CMK (cell line): ENCODE results near the gene CUL5.

Experiments used
- DNase-seq: peaks from one replicate; pipeline ENCODE4 v3.0.0-alpha.2; 2010; ENCODE audit warnings: low read depth

Gene CUL5

DNA sequence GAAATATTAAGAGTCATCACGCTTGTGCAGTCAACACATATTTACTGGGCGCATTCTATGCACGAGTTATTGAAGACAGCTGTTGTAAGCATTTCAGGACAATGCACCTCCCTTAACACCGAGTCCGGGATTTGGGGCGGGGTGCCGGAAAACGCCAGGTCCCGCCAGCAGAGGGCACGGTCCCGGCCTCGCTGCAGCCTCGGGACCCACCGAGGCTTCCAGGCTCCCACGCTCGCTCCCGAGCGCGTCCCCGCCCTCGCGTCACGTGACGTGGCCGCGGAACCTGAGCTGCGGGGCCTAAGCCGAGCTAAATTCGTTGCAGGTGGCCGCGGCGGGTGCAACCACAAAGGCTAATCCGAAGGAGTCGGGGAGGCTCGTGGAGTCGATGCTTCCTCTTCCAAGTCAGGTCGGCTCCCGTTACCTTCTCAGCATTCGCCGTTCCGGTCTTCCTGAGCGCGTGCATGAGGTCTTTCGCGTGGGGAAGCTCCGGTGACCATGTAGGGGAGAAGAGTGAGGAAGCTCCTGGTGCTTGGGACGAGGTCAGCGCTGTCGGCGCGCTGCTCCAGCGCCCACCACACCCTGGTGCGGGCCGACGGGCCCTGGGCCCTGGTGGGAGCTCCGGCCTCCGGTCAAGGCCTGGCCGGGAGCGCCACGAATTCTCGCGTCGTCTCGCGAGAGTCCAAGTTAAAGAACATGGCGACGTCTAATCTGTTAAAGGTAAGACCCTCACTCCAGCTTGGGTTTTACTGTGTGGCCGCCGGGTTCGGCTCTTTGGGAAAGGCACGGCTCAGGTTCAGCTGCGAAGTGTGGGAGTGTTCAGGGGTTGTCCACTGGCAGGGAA, at the start of gene CUL5:
Gene CUL5 (plus strand): TSS at position 243 of the 841 bp plus-strand sequence. CDS start 451 bp downstream, at position 694.
- DNase-seq = peak; percentile 89

DNA sequence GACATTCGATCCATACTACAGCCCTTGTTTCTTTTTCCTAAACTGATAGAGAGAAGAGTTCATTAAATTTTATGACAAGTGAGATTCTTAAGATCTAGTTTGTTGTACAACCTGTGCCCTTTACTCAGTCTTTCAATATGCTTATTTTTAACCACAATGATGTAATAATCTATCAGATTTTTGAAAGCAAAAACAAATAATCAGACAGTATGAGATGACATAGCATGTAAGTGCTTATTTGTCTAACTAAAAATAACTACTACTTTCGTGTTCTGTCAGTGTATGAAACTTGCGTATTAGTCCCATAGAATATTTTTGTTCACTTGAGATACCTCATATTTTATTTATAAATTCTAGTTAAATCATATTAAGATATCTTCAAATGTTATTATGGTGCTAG, 47.2 kb upstream of the CUL5 start:
- DNase-seq = no peak

DNA sequence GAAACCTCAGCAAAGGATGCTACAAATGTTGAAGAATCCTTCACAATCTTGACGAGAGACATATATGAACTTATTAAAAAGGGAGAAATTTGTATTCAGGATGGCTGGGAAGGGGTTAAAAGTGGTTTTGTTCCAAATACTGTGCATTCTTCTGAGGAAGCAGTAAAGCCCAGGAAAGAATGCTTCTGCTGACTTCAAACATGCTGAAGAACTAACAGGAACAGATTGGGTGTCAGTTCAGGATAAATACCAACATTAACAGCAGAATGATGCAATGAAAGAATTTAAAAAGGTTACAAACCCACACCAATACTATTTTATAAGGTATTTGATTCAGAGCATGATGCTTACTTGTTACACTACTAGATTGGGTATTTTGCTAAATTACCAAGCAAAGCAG, 46.5 kb upstream of the CUL5 start:
- DNase-seq = no peak

DNA sequence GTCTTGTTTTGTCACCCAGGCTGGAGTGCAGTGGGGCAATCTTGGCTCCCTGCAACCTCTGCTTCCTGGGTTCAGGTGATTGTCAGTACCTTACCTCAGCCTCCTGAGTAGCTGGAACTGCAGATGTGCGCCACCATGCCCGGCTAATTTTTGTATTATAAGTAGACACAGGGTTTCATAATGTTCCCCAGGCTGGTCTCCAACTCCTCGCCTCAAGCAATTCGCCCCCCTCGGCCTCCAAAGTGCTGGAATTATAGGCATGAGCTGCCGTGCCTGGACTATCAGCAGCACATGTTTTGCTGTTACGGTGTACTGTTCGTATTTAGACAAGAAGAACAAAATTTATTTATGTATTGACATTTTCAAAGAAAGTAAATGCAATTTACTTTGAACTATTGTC, 45.6 kb upstream of the CUL5 start:
- DNase-seq = no peak

DNA sequence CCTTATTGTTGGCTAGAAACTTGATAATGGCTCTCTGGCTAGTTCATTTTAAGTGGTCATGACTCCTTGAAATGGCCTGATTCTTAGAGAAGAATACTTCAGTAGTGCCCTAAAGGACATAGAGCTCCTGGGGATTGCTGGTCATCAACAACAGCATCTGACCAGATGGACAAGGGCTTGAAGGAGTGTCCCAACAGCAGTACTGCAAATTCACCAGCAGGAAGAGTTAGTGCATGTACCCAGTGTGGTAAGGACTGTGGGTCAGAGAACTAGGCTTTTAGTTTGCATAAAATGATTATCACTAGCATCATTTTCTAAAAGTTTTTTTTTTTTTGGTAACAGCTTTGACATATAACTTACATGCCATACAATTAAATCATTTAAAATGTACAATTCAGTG, 39.5 kb upstream of the CUL5 start:
- no peak for DNase-seq

- no peak for DNase-seq
Measured at GRCh38 chr11:107970049-107970448, 38.6 kb upstream of the CUL5 start.

DNA sequence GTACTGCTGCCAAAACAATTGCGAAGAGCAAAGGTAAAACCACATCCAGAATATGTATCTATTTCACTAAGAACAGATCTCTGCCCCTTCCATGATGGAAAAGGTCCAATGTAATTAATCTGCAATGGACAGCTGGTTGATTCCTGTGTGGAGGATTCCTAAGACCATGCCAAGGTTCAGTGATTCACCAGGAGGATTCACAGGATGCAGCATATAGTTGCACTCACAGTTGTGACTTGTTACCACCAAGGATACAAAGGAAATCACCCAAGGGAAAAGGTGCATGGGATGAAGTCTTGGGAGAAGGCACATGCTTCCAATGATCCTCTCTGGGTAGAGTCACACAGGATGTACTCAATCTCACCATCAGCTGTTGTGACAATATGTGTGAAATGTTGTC, 35.1 kb upstream of the CUL5 start:
- no peak for DNase-seq

GRCh38 chr11:107988397-107989158, 20.1 kb upstream of the CUL5 start:
- DNase-seq = no peak

GRCh38 chr11:107991868-107992414, 16.8 kb upstream of the CUL5 start:
- DNase-seq = no peak

DNA sequence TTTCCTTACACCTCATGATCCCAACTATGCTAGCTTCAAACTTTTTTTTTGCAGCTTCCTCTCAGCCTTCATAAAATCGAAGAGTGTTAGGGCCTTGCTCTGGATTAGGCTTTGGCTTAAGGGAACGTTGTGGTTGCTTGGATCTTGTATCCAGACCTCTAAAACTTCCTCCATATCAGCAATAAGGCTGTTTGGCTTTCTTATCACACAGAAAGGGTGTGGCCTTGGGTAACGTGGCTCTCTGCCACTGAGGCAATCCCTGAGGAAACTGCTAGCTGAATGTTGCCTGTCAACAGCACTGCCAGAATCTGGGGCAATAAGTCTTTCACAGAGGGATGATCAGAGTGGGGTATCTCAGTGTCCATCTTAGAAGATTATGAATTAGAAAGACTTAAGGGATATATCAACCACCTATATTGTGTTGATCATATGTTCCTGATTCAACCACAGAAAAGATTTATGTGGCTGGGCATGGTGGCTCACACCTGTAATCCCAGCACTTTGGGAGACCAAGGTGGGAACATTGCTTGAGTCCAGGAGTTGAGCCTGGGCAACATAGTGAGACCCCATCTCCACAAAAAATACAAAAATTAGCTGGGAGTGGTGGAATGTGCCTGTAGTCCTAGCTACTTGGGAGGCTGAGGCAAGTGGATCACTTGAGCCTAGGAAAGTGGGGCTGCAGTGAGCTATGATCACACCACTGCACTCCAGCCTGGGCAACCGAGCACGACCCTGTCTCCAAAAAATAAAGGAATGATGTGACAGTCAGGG, 12.5 kb upstream of the CUL5 start:
- no peak for DNase-seq

- no peak for DNase-seq
Measured at GRCh38 chr11:107998761-107999160, 9.9 kb upstream of the CUL5 start.

DNA sequence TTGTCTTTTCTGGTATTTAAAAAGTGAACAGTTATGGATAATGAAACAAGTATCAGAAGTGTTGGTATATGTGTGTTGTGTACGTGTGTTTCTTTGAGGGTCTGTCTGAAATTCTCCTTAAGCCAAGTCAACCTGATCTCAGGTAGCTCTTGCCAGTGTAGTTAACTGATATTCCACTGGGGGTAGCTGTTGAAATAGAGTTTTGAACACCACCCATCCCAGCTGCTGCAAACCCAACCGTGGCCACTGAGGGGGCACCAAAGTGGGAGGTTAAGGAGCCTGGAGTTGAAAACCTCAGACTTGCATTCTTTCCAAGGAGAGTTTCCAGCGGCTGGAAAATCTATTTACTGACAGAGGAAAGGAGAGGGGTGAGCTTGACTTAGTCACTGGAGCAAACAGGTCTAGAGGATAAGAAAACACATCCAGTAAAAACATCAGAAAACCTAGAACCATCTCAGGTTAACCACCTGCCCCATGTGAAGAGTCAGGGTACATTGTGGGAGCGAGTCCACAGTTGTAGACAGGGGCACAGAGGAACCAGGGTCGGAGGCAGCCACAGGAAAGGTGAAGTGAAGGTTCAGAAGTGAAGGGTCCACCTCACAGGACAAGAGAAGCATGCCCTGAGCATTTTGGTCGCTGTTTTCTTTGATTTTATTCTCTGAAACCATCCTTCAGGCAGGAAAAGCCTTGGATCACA, 8.8 kb upstream of the CUL5 start:
- no peak for DNase-seq

DNA sequence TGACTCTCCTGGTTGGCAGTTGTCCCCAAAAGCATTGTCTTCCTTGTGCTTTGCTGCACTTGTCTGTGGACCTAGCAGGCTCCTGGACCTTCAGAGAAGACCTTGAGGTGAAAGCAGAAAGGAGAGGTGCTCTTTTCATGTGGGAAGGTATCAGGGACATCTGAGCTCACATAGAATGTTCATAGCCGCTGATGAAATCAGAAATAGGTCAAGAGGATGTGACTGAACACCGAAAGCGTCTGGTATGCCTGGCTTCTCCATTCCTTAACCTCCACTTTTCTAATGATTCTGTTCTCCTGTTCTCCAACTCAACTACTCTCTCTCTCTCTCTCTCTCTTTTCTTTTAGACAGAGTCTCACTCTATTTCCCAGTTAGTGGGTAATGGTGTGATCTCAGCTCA, 6.2 kb upstream of the CUL5 start:
- DNase-seq = no peak

- no peak for DNase-seq
Measured at GRCh38 chr11:108003623-108004022, 5.1 kb upstream of the CUL5 start.

- no peak for DNase-seq
Measured at GRCh38 chr11:108007819-108008218, 879 bp upstream of the CUL5 start.

DNA sequence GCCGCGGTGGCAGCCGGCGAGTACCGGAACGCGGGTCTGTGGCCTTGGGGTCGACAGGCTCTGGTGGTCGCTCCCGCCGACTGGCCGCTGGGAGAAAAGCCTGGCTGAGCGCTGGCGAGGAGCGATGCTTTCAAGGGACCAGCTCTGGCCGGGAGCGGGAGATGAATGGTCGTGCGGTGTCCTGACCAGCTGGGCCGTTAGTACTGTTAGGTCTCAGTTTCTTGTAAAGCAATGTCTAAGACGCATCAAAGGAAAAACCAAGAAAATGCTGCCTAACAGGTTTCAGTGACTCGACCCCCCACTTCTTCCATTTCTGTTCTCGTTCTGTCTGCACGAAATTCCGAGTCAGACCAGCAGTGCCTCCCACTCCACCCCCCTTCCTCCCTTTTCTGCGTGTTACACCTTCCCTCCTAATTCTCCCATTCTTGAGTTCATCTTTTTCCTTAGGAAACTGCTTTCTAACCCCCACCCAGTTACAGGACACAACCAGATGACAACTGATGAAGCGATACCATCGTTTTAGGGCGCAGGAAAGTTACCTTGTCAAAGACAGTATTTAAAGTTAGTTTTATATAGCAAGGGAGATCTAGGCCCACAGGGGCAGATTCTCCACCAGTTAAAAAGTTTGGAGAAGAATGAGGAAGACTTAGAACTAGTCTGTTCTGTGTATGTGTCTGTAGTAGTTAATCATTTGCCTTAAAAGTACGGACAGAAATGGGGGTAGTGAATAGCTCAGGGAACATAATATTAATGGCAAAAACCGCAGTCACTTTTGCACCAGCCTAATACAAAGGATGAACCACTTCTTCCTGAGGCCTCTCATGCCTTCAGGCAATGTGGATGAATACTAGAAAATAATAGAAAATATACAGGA, 1.0 kb downstream of the CUL5 start:
- no peak for DNase-seq

- DNase-seq = no peak
Measured at GRCh38 chr11:108012139-108012725, 3.5 kb downstream of the CUL5 start.

DNA sequence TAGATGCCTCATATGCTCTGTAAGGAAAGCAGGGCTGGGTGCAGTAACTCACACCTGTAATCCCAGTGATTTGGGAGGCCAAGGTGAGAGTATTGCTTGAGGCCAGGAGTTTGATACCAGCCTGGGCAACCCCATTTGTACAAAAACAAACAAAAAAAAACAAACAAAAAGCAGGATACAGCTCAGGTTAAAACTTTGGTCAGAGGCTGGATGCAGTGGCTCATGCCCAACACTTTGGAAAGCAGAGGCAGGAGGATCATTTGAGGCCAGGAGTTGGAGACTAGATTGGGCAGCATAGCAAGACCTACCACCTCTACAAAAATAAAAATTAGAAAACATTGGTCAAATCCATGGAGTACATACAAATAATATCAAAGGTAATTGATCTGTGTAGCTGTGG, 7.9 kb downstream of the CUL5 start:
- DNase-seq = no peak

- DNase-seq = no peak
Measured at GRCh38 chr11:108018708-108019107, 10.0 kb downstream of the CUL5 start.

GRCh38 chr11:108019870-108020540, 11.3 kb downstream of the CUL5 start:
- DNase-seq = no peak
